ENCODE results near the gene AHRR.

The AHRR gene

DNA sequence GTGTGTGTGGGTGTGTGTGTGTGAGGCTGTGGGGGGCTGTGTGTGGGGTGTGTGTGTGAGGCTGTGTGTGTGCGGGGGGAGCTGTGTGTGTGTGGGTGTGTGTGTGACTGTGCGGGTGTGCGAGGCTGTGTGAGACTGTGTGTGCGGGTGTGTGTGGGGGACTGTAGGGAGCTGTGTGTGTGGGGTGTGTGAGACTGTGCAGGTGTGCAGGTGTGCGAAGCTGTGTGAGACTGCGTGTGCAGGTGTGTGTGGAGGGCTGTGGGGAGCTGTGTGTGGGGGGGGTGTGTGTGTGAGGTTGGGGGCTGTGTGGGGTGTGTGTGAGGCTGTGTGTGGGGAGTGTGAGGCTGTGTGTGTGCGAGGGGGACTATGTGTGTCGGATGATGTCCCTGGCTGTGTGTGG is 23.2 kb downstream of the AHRR start:
- TF ChIP-seq, protein P1, sequence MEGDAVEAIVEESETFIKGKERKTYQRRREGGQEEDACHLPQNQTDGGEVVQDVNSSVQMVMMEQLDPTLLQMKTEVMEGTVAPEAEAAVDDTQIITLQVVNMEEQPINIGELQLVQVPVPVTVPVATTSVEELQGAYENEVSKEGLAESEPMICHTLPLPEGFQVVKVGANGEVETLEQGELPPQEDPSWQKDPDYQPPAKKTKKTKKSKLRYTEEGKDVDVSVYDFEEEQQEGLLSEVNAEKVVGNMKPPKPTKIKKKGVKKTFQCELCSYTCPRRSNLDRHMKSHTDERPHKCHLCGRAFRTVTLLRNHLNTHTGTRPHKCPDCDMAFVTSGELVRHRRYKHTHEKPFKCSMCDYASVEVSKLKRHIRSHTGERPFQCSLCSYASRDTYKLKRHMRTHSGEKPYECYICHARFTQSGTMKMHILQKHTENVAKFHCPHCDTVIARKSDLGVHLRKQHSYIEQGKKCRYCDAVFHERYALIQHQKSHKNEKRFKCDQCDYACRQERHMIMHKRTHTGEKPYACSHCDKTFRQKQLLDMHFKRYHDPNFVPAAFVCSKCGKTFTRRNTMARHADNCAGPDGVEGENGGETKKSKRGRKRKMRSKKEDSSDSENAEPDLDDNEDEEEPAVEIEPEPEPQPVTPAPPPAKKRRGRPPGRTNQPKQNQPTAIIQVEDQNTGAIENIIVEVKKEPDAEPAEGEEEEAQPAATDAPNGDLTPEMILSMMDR (IDR thresholded peaks at IDR 0.05; ENCODE audit: borderline replicate concordance, insufficient read depth, low read depth, low read length): no peak
- H3K4me3 ChIP-seq (ENCODE audit: low read depth, low read length): no peak overlapping the region

GRCh38 chr5:345404-346195 is 24.1 kb downstream of the AHRR start:
- TF ChIP-seq, protein P1 (IDR thresholded peaks at IDR 0.05; ENCODE audit: borderline replicate concordance, insufficient read depth, low read depth, low read length): no peak

DNA sequence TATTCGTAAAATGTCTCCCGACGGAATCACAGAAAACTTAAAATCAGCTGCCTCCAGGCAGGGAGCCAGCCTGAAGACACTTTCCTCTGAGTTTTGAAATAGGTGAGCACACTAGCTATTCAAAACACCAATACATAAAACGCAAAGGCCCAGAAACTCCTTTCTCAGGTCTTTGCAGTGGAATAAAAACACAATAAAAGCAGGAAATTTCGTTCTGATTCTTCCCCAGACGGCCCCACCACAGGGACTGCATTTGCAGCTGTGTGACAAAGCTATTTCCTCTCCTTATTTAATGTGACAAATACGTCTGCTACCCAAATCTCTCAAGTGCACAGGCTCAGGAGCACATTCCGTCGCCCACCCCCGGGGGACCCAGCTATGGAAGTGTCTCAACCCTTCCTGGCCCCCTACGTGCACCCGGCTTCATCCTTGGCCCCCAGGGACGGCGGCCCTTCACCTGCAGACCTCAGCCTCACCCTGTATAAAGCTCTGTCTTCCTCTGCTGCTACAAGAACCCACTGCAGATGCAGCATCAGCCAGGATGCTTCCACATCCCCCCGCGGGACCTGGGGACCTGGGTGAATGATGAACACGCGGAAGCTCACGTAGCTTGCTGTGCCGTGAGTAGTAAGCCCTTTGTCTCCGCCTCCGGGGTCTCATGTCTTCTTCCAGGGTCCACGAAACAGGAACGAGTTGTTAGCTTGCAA is 24.9 kb downstream of the AHRR start:
- TF ChIP-seq, protein P1 (IDR thresholded peaks at IDR 0.05; ENCODE audit: borderline replicate concordance, insufficient read depth, low read depth, low read length): no peak

More at GRCh38 chr5:345404-346195, 24.1 kb downstream of the AHRR start:
- H3K4me3 ChIP-seq (ENCODE audit: low read depth, low read length): no peak overlapping the region

DNA sequence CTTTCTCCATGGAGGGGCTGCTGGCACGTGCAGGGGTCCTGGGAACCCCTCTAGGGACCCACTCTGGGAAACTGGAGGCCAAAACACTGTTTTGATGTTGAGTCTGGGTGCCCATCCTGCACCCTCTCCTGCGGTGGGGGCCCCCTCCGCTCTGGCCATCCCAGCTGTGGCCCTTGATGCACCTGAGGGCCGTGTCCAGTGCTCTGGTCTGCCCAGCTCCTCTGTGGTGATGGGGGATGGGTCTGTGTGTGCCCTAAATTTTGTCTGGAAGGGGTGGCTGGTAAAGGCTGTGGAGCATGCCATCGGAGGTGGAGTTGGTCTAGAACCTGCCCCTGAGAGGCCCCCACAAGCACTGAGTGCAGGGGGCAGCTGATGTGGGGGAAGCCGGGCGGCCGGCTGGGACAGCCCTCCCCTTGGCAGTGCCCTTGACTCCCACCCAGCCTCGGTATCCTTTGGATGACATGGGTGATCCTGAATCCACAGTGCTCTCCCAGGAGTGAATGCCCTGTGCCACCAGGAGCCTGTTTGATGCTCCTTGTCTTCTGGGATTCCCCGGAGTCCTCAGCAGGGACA is 26.3 kb downstream of the AHRR start:
- TF ChIP-seq, protein P1 (IDR thresholded peaks at IDR 0.05; ENCODE audit: borderline replicate concordance, insufficient read depth, low read depth, low read length): no peak
- no peak overlapping the region for H3K4me3 ChIP-seq (ENCODE audit: low read depth, low read length)

More for the DNA sequence above, 24.9 kb downstream of the AHRR start:
- H3K4me3 ChIP-seq (ENCODE audit: low read depth, low read length): peak overlapping the region; percentile 29

DNA sequence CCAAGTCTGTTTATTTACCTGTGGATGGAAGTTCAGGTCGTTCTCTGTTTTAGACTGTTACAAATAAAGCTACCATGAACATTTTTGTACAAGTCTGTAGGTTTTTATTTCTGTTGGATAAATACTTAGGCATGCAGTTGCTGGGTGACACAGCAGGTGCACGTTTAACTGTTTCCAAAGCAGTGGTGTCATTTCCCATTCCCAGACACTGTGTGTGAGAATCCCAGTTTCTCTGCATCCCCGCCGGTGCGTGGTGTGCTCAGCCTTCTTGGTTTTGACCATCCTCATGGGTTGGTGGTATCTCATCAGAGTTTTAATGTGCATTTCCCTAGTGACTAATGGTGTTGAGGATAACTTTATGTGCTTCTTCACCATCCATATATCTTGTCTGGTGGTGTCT is 27.2 kb downstream of the AHRR start:
- TF ChIP-seq, protein P1 (IDR thresholded peaks at IDR 0.05; ENCODE audit: borderline replicate concordance, insufficient read depth, low read depth, low read length): no peak
- no peak overlapping the region for H3K4me3 ChIP-seq (ENCODE audit: low read depth, low read length)

GRCh38 chr5:350355-350754 is 28.8 kb downstream of the AHRR start:
- H3K4me3 ChIP-seq (ENCODE audit: low read depth, low read length): no peak overlapping the region
- TF ChIP-seq, protein P1 (IDR thresholded peaks at IDR 0.05; ENCODE audit: borderline replicate concordance, insufficient read depth, low read depth, low read length): peak; percentile 18; the same call in 1 of the 2 replicates
